HK-2 (cell line): ENCODE data around the gene SLC25A18.
"Not testable (repeated sequence)": the region's sequence is repeated elsewhere in the genome, so short reads cannot be mapped to it uniquely, and the experiment has no call there.

Experiments
- DNase-seq: peaks from one replicate; pipeline ENCODE4 v3.0.0-alpha.2; 2018; ENCODE audit not compliant: unreplicated experiment

SLC25A18 gene

GRCh38 chr22:17562906-17563870, at the start of gene SLC25A18:
Gene SLC25A18 (plus strand): TSS chr22:17563498. CDS start chr22:17579945, 16,447 bp downstream.
- DNase-seq, result peak; percentile 22

GRCh38 chr22:17513612-17514011, 49.7 kb upstream of the SLC25A18 start:
- DNase-seq, result no peak

- no peak for DNase-seq
These were observed 49.2 kb upstream of the SLC25A18 start for GRCh38 chr22:17514084-17514483.

GRCh38 chr22:17518406-17518805, 44.9 kb upstream of the SLC25A18 start:
- DNase-seq, result no peak

DNA sequence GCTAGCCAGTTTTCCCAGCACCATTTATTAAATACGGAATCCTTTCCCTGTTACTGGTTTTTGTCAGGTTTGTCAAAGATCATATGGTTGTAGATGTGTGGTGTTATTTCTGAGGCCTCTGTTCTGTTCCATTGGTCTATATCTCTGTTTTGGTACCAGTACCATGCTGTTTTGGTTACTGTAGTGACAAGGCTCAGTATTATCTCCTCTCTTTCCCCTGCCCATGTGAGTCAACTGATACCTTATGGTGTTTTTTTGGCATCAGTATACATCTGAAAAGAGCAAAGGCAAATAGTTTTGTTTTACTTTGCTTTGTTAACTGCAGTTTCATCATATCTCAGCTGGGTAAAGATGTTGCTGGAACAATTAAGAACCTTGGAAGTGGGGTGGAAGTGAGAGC, 41.3 kb upstream of the SLC25A18 start:
- not testable (repeated sequence) for DNase-seq

- no peak for DNase-seq
These were observed 39.4 kb upstream of the SLC25A18 start for GRCh38 chr22:17523925-17524324.

DNA sequence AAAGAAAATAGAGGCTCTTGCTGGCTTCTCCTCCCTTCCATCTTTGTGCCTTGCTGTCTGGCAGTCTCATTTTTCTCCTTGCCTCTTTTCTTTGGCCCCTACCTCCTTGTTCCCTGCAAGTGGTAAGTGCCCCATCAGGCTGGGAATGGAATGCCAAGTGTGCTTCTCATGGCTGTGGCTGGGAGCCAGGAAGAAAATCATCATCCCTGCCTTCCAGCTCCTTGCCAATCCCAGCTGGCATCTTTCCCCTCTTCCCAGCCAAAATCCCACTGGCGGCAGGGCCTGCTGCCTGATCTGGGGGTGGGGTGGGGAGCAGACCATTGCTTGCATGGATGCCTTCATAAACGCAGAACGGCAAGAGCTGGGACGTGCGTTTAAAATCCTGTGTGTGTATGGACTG, 27.0 kb upstream of the SLC25A18 start:
- no peak for DNase-seq

GRCh38 chr22:17537155-17537554, 26.1 kb upstream of the SLC25A18 start:
- no peak for DNase-seq

GRCh38 chr22:17540481-17540880, 22.8 kb upstream of the SLC25A18 start:
- DNase-seq, result no peak

DNA sequence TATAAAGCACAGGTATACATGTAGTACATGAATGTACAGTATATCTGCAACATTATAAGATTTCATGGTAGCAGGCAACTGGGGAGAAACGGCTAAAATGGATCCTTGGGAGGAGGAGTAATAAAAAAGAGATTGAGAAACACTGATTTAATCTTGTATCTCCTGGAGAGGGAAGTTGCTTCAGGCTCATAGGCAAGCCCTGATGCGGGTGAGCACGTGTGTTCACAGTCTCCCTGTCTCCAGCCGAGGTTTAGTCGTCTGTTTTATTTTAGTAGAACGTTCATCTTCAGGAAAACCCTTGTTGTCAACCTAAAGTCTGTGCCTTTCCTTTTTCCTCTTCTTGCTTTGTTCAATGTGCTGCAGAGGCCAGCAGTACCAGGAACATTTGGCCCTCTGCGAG, 21.8 kb upstream of the SLC25A18 start:
- DNase-seq, result no peak

DNA sequence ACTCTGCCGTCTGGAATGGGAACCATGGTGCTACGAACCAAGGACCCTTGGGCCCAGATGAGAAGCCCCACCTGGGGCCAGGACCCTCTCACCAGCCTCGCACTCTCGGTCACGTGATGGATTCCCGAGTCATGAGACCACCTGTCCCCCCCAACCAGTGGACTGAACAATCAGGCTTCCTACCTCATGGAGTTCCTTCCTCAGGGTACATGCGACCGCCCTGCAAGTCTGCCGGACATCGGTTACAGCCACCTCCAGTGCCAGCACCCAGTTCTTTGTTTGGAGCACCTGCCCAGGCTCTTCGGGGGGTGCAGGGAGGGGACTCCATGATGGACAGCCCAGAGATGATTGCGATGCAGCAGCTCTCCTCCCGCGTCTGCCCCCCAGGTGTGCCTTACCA, 20.8 kb upstream of the SLC25A18 start:
- no peak for DNase-seq

DNA sequence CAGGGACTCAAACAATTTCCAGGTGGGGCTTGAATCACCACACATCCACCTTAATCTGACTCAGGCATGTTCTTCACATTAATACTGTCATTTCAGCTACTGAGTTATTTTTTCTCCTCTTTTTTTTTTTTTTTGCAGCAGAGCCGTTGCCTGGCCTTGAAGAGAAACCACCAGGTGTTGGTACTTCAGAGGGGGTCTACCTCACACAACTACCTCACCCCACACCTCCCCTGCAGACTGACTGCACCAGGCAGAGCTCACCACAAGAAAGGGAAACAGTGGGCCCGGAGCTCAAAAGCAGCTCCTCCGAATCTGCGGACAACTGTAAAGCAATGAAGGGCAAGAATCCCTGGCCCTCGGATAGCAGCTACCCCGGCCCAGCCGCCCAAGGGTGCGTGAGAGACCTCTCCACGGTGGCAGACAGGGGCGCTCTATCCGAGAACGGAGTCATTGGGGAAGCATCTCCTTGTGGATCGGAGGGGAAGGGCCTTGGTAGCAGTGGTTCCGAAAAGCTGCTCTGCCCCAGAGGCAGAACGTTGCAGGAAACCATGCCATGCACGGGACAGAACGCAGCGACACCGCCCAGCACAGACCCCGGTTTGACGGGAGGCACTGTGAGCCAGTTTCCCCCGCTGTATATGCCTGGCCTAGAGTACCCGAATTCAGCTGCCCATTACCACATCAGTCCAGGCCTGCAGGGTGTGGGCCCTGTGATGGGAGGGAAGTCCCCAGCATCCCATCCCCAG, 15.1 kb upstream of the SLC25A18 start:
- DNase-seq, result no peak

GRCh38 chr22:17548756-17549035, 14.6 kb upstream of the SLC25A18 start:
- DNase-seq, result no peak

DNA sequence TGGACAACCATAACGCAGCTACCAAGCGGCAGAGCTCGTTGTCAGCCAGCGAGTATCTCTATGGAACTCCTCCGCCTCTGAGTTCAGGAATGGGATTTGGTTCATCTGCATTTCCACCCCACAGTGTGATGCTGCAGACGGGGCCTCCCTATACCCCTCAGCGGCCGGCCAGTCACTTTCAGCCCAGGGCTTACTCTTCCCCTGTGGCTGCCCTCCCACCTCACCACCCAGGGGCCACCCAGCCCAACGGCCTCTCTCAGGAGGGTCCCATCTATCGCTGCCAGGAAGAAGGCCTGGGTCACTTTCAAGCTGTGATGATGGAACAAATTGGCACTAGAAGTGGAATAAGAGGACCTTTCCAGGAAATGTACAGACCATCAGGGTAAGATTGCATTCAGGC, 14.1 kb upstream of the SLC25A18 start:
- no peak for DNase-seq

- DNase-seq, result no peak
These were observed 13.6 kb upstream of the SLC25A18 start for GRCh38 chr22:17549655-17550054.

- no peak for DNase-seq
These were observed 10.6 kb upstream of the SLC25A18 start for GRCh38 chr22:17552737-17553136.

DNA sequence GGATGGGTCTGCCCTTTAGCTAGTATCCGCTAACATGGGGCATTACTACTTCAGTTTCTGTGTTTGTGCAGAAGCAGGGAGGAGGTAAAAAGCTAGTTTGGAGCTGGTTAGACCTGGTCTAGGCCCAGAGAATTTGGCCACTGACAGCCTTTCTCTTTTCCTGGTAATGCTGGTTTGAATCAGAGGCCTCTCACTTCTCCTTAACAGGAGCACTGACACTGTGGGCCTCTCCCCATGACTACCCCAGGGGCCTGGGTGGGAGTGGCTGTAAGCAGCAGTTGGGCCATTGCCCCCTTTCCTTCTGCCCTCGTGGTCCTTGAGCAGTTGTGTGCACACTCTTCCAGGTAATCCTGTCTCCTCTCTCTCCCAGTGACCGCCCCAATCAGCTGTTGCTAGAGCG, 8.5 kb upstream of the SLC25A18 start:
- DNase-seq, result no peak

DNA sequence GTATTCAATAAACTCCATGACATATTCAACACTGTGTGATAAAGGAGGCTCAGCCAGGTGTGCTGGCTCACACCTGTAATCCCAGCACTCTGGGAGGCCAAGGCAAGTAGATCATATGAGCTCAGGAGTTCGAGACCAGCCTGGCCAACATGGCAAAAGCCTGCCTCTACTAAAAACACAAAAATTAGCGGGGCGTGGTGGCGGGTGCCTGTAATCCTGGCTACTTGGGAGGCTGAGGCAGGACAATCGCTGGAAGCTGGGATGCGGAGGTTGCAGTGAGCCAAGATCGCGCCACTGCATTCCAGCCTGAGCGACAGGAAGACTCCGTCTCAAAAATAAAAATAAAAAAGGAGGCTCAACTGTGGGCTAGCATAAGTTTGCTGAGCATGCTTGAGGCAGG, 4.1 kb upstream of the SLC25A18 start:
- no peak for DNase-seq

DNA sequence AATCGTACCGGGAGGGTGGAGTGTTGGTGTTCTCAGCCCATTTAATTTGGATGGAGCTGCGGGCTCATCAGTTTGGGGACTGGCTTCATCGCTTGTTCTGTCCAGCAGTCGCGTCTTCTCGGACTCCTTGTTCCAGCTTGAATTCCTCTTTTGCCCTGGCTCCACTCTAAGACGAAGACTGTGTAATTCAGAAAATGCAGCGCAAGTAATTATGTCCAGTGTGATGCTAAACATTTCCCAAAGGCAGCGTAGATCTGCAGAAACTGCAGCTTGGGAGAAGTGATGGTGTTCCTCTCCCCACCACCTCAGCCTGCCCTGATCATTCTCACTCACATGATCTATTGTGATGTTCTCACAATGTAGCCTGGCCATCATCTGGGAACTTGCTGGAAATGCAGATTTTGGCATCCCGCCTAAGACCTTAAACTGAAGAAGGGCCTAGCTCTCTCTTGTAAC, 666 bp downstream of the SLC25A18 start:
- no peak for DNase-seq

DNA sequence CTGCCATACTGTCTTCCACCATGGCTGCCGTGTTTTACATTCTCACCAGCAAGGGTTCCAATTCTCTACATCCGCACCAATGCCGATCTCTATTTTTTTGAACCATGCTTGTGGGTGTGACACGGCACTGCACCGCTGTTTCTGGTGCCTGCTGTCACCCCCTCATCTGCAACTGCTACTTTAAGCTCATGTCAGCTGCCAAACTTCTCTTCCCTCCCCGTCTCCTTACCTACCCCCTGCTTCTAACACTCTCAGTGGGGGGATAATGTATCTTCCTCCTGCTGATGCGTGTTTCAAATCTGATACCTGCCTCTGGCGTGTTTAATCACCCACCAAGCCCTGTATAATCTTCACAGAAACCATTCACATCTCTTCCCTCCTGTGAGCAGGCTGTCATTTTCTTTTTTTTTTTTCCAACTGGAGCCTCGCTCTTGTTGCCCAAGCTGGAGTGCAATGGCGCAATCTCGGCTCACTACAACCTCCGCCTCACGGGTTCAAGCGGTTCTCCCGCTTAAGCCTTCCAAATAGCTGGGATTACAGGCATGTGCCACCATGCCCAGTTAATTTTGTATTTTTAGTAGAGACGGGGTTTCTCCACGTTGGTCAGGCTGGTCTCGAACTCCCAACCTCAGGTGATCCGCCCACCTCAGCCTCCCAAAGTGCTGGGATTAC, 2.9 kb downstream of the SLC25A18 start:
- not testable (repeated sequence) for DNase-seq

DNA sequence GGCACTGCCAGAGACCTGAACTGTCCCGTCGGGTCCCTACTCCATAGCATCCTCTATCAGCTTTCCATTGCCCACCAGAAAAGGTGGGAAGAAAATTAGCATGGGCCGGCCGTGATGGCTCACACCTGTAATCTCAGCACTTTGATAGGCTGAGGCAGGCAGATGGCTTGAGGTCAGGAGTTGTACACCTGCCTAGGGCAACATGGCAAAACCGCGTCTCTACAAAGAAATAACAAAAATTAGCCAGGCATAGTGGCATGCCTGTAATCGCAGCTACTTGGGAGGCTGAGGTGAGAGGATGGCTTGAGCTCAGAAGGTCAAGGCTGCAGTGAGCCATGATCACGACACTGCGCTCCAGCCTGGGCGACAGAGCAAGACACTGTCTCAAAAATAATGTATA, 3.5 kb downstream of the SLC25A18 start:
- DNase-seq, result no peak

DNA sequence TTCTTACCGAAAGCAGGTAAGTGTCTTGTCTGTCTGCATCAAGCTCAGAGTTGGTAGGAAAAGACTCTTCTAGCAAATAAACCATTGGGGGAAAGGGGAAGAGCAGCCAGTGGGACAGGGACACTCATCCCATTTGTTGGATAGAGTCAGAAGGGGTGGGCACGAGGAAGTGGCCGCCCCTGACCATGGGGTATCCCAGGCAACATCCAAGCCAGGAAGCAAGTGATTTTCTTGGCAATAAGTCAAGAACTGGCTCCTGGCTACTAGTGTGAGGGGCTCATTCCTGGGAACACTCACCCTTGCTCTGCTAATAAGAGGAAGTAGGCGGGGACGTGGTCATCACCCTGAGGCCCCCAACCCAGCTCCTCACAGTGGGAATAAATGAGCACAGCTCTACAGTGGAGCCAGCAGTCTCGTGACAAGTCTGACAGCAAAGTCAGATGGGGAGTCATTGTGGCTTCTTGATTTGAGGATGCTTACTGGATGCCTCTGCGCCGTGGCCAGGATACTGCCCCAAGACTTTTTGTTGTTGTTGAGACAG, 6.7 kb downstream of the SLC25A18 start:
- peak; percentile 15 for DNase-seq
